Right hindlimb (tissue), 1 donor: ENCODE measurements around the gene LRCH3.

Source experiments
- DNase-seq: peaks from one replicate; pipeline ENCODE4 v3.0.0-alpha.2; 2018

LRCH3 gene

DNA sequence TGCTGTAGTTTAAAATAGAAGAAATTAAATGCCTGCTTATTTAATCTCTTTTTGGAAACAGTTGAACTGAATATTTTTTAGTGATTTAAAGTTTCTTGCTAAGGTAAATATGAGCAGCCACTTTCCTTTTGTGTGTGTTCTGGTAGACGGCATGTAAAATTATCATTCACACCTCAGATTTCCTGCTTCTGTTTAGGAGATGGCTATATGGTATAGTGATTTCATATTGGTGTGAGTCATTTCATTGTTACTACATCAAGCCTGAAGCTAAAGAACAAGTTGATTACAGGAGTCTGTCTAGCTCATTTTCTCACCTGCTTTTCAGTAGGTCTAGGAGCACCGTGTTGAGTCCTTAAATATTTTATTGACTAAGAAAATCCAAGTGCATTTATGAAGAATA lies 2.2 kb downstream of the LRCH3 start:
- no peak for DNase-seq

DNA sequence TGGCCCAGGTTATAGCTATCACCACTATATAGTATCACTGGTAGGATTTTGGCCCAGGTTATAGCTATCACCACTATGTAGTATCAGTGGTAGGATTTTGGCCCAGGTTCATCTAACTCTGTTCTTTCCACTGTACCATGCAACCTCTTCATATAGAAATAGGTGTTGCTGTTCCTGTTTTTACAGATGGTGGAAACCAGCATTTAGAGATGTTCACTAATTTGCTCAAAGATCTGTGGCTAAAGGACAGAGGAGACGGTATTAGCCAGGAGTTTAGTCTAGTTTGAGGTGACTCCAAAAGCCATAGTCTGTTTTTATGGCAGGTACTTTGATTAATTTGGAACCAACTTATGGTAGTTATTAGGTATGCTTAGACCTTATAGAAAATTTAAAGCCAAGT lies 3.1 kb downstream of the LRCH3 start:
- DNase-seq = no peak

DNA sequence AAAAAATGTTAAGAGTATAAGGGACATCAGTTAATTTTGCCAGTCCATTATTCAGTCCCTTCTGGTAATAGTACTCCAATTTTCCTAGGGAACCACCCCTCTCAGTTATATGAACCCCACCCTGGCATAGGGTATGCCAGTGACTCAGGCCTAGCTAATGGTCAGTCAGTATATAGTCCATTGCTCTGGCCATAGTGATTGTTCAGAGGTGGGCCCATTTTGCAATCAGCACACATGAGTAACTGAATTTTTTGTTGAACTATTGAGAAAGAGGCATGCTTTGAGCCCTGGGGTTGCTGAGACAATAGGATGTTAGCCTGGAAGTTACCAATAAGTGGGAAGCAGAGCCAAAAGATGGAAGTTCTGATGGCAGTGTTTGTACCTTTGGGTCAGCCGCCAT lies 4.1 kb downstream of the LRCH3 start:
- DNase-seq = no peak

DNA sequence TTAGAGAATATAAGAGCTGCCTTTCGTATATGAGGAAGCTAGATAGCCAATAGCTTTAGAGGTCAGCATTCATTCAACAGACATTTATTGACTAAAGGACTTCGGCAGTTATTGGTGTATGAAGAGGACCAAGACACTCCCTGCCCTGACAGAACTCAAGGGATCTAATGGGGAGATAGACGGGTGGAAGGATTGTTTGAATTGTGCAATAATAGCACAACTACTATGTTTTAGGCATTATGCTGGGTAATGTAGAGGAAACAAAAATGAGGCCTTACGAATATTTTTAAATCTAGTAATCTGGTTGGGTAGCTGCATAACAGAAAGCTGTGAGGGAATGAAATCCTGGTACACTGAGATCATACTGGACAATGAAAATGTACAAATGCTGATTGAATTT lies 5.0 kb downstream of the LRCH3 start:
- DNase-seq = no peak

DNA sequence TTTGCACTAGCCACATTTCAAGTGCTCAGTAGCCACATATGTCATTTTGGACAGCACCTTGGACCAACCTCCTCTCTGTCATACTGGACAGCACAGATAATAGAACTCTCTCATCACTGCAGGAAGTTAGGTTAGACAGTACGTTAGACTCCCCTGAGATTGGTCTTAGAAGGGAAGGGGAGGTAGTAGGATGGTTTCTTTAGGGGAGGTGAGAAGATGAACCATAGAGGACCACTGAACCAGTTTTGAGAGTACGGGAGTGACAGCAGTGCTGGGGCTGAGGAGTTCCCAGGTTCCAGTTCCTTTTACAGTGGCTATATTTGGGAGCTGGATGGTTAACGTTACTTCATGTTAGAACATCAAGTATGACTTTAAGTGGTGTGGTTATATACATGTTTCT lies 7.8 kb downstream of the LRCH3 start:
- no peak for DNase-seq

DNA sequence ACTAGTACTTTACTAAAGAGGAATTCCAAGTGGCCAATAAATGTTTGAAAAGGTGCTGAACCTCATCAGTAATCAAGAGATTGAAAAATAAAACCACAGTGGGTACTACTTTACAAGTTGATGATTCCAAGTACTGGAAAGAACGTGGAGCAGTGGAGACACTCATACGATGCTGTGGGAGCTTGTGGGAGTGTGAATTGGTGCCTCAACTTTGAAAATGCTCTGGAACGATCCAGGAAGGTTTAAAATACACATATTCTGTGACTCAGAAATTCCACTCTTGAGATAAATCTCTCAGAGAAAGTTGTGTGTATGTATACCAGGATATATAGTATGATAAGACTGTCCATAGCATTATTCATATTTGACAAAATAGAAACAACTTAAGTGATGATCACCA lies 9.3 kb downstream of the LRCH3 start:
- DNase-seq = no peak

DNA sequence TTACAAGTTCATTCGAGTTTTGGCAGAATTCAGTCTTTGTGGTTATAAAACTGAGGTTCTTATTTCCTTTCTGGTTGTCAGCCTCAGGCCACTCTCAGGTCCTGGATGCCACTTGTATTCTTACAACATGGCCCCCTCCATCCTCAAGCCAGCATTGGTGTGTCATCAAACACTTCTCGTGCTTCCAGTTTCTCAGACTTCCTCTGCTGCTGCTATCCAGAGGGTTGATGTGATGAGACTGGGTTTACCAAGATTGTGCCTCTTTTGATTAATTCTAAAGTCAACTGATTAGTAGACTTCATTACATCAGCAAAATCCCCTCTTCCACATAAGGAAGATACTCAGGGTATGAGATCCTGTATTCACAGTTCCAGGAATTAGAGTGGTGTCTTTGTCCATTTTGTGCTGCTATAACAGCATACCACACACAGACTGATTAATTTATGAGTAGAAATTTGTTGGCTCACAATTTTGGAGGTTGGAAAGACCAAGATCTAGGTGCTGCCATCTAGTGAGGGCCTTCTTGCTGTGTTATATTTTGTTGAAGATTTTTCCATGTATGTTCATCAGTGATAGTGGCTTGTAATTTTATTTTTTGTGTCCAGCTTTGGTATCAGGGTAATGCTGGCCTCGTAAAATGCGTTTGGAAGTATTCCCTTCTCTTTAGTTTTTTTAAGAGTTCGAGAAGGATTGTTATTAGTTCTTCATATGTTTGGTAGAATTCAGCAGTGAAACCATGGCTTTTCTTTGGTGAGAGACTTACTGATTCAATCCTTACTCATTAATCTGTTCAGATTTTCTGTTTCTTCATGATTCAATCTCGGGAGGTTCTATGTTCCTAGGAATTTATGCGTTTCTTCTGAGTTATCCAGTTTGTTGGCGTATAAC lies 11.1 kb downstream of the LRCH3 start:
- no peak for DNase-seq

DNA sequence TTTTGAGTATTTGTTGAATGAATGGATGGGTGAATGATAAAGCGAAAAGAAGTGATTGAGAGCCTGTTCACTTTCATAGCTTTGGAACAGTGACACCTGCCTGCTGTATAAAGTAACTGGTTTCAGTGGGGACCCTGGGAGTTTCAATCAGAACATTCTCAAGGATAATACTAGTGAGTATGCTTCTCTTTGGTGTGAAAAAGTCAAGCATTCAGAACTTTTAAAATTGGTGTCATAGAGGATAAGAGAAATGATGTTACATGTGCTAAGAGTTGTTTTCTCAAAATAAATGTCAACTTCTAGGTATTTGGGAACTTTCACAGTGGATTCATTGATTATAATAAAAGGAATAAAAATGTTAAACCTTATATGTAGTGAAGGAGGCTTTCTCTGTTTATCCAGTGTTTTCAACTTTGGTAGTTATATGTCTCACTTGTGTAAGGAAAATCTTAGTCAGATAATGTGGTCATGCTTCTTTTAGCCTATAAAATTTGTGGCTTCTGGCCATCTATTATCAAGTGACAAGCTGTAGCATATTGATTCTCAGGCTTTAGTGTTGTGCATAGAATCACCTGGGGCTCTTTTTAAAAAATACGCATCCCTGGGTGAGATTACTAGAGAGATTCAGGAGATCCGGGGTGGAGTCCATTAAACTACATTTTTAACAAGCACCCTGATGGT lies 11.9 kb downstream of the LRCH3 start:
- no peak for DNase-seq

DNA sequence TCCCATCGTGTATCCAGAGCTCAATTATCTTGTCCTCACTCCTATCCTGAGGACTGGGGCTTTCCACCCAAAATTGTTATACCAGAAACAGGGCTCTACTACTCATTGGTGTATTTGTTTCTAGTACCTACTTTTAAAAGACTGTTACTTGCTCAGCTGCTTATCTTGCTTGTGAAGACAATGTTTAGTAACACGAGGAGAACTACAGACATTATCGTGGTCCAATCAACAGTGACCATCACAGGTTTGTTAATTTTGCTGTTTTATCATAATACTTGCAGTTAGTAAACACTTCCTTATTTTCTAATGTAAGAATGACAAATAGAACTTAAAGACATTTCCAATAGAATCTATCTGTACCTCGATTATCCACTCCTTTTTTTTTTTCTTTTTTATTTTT lies 13.5 kb downstream of the LRCH3 start:
- DNase-seq = no peak

DNA sequence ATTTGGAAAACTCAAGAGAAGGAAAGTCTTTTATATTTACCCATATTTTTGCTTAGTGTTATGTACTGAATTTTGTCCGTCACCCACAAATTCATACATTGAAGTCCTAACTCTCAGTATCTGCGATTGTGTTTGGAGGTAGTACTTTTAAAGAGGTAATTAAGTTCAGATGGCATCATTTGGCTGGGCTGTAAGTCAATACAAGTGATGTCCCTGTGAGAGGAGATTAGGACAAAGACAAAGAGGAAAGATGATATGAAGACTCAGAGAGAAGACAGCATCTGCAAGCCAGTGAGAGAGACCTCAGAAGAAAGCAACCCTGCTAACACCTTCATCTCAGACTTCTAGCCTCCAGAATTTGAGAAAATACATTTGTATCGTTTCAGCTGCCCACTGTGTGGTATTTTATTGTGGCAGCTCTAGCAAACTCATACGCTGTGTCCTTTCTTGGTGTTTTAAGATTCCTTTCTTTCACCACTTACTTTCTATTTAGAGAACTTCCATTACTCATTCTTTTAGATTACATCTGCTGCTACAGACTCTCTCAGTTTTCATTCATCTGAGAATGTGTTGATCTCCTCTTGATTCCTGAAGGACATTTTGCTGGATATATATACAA lies 17.0 kb downstream of the LRCH3 start:
- no peak for DNase-seq

DNA sequence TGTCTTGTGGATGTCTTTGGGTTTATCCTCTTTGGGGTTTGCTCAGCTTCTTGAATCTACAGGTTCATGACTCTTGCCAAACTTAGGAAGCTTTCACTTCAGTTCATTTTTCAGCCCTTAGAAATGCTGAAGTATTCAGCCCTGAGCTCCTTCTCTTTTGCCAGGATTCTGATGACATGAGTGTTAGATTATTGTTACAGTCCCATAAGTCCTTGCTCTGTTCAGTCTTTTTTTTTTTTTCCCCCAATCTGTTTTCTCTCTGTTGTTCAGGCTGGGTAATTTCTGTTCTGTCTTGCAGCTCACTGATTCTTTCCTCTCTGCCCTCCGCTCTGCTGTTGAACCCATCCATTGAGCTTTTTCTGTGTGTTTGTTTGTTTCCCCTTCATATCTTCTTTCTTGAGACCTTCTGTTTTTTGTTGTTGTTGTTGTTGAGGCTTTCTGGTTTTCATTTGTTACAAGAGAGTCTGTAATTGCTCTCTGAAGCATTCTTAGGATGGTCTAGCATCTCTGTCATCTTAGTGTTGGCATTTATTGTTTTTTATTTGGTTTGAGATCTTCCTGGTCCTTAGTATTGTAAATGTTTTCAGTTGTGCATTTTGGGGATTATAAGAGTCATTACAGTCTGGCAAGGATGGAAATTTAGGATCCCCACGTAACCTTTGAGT lies 18.4 kb downstream of the LRCH3 start:
- no peak for DNase-seq

DNA sequence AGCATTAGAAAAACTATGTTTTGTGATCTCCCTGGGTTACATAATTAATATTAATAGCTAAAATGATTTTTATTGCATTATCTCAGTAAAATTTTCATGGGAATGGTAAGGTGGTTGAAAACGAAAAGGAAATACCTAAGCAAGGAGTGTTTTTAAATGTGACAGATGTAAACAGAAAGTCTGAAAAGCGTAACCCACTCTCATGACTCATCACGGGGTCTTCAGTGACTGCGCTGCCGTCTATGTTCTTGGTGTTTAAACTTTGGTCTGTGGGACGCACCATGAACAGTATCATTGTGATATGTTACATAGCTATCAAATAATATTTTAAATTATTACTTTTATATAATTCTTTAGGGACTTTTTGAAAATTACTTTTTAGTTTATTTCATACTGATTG lies 19.8 kb downstream of the LRCH3 start:
- DNase-seq = no peak

DNA sequence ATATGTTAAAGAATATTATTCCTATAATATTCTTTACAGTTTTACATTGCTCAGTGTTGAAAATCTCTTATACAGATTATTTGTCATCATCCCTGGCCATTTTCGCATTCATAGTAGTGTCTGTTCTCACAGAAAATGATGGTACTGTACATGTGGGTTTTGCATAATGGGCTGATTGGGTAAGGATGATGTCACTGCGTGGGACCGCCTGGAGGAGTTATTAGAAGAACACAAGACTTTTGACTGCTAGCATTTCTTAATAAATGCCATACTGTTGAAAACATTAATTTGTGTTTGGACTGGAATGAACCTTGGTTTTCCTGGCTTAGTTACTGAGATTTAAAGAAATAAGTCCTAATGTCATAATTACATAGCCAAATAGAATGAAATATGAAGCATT lies 20.3 kb downstream of the LRCH3 start:
- peak; percentile 62 for DNase-seq

DNA sequence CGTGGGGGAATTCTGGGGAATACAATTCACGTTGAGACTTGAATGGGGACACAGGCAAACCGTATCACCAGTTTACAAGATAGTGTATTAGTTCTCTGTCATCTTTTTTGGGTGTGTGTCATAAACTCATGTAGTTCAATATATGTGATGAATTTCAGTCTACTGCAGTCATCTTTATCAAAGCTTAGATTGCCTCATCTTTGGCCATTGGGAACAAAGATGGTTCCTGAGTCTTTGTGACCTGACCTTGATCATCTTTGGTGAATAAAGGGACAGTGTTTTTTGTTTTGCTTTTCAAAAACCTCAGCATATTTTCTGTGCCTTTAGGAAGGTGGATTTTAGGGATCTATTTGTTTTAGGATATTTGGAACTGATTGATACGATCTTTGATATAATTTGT lies 23.3 kb downstream of the LRCH3 start:
- DNase-seq = no peak

DNA sequence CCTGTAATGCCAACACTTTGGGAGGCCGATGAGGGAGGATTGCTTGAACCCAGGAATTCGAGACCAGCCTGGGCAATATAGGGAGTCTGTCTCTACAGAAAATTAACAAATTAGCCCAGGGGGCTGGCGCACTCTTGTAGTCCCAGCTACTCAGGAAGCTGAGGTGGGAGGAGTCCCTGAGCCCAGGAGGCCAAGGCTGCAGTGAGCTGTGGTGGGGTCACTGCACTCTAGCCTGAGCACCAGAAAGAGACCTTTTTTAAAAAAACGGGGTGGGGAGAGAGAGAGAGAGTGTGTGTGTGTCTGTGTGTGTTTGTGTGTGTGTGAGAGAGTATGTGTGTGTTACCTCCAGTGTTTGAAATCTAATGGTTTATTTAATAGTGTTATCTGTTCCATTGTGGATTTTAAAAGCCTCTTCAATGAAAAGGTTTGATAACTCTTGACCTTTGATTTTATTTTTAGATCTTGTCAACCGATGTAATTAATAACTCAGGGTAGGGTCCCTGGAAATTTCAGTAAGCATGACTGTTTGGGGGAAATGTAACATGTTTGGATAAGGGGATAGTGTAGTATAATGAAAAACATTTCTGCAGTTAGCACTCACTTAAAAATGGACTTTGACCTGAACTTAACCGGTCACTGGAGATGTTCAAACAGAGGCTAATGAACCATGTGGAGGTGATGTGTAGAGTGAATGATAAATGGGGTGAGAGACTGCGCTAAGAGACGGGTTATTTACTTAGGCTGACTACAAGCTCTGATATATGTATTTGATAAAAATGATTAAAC lies 29.7 kb downstream of the LRCH3 start:
- no peak for DNase-seq

DNA sequence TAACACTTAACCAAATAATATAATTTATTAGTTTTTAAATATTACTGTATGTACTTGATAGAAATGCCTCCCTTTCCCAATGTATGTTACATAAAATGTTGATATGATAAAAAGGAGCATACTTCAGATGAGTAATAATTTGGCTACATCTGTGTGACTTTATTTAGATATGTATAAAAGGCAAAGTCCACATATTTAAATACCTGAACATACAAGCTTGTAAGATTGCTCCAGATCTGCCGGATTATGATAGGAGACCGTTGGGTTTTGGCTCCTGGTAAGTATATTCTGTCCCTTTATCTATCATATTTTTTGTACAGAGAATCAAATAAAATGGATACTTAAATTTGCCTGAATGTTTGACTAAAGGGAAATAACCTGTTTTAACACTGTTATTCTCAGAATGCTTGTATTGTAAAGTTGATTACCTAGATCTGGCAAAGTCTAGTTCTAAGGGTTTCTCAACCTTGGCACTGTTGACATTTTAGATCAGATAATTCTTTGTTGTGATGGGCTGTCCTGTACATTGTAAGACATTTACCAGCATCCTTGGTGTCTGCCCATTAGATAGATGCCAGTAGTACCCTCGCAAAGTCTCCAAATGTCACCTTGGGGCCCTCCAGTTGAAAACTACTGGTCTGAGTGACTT lies 38.5 kb downstream of the LRCH3 start:
- no peak for DNase-seq

DNA sequence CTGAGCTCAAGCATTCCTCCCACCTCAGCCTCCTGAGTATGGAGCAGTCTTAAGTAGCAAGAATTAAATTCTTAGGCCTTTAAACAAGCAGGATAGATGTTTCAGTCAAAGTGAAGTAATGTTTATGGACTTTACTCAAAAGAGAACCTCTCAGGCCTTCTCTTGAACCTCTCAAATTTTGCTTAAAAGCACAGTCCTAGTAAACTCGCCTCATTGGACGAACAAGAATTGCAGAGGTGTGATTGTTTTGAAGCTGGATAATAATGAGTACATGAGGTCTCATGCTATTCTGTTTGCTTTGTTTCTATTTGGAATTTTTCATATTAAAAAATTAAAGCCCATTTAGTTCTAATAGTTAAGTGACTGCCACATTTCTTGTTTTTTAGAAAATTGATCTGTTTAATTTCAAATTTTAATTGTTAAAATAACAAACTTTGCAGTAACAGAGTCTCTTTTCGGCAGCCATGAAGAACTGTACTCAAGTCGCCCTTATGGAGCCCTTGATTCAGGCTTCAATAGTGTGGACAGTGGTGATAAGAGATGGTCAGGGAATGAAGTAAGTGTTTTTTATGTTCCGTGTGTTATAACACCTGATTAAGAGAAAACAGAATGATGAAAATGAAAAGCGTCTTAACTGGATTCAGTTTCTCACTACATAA lies 39.4 kb downstream of the LRCH3 start:
- no peak for DNase-seq

DNA sequence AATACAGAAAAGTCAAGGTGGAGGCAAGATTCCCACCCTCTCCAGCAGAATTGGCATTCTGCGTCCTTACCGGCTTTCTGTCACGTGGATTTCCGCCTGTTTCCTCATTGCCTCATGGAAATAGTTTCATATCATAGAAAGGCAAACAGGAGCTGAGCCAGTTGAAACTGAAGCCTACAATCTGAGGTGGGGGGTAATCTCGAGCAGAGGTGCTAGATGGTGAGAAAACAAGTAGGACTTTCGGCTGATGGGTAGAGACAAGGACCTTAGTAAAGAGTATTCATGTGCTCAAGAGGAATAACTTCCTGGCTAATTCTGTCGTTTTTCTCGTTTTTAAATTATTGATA lies 39.9 kb downstream of the LRCH3 start:
- DNase-seq = no peak

DNA sequence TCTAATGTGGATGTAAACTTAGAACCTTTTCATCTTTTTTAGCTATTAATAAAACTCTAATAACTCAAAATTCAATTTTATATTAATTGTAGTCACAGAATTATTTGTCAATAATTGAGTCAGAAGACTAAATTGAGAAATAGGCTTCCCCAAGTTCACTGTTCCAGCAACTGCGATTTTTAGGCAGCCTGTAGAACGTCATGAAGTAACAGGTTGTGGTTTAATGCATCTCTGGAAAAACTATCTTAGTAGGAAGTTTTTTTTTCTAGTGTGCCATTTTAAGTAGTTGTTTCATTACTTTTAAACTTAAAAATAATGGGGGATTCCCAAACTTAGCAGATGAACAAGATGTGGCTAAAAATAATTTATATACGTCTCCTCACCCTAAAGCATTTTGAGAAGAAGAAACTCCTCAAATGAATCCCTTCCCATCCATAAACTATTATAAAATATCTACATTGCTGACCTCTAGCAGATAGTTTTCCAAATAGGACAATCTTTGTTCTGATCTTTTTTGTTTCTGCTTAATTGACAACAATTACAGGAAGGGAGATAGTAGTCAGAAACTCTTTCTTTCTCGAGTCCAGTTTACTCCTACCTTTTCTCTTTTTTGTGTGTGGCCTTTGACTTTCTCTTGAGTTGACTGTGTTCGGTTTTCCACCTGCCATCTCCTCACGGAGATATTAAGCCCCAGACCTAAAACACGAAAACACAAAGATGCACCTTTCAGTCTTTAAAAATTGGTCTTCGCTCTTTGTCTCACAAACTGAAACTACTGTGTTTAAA lies 43.1 kb downstream of the LRCH3 start:
- DNase-seq = no peak

DNA sequence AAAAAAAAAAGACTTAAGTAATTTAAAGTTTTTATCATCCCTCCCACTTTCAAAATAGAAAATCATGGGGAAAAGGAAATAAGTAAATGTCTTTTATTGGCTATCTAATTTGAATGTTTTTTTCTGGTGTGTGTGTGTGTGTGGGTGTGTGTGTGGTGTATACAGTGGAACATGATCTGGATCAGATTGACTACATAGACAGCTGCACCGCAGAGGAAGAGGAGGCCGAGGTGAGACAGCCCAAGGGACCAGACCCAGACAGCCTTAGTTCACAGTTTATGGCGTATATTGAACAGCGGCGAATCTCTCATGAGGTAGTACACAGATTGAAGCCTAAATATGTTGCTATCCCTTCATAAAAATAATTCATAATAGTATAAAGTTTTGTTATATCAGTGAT lies 44.5 kb downstream of the LRCH3 start:
- no peak for DNase-seq

DNA sequence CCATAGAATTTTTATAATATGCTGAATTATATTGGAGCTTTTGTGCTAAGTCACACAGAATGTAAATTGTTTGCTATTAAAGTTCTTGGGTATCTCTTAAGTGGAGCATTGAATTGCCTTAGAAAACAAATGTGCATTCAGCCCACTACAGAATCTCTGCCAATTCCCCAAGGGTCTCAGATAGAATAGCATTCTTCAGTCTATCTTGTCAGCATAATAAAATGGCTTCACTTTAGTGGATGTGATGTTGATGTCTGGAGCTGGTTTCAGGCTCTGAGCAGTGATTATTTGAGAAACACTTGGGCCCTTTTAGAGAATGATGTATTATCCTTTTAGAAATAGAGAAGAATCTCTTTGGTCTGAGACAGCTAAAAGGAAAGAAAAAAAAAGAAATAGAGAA lies 45.2 kb downstream of the LRCH3 start:
- no peak for DNase-seq
